ENCODE data around the gene TMC1. TPM values are rescaled to one million over a fixed set of nuclear protein-coding genes. Genes with fewer than 3 reads are reported as not detected.
A peak's percentile ranks its signal among the peaks of the same experiment; 100 is the strongest.

Gene TMC1
- total and polyA plus RNA-seq, 2 of the 13 experiments (the other 11 are each of a cell fraction or from before 2014, with no cell fraction given) = 0.02 to 0.03 TPM

DNA sequence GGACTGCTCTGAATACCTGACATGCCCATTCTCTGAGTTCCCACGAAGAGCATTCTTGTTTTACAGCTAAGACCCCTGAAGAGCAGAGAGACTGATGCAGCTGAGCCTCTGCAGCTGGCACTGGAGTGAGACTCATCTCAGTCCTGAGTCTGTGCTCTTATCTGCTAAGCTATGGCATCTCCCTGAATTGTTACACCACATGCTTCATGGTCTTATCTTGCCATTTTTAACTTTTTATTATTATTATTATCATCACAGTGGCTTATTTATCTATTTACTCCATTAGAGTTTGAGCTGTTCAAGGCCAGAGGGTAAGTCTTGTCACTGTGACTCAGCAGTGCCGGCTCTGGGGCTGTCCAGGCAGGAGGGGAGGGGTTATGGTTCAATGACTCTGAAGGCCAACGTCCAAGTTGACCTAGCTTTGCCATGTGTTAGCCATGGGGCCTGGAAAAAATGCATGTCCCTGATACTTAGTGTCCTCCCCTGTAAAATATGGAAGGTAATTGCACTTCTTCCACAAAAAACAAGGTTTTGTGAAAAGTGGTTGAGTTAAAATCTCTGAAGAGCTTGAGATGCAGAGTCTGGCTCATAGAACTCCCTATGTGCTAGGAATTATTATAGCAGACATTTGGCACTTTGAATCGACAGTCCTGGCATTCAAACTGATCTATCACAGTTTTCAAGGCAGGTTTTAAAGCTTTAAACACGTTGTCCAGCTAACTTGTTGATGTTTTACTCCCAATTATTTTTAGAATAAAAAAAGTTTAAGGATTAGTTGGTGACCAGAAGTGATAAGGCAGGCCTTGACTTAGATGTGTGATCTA is 336.9 kb downstream of the TMC1 start (continued):
- TF ChIP-seq GZF1 (CRISPR knock-in tag; IDR thresholded peaks at IDR 0.05) (no peak), MAFK (conservative IDR thresholded peaks at IDR 0.05 in 1 of 2, IDR thresholded peaks at IDR 0.05 in 1 of 2; ENCODE audit: low read length in 2 of 2) (peak; percentile 66 to 88), ZNF891 (CRISPR knock-in tag; IDR thresholded peaks at IDR 0.05) (no peak), ZFP36L2 (CRISPR knock-in tag; IDR thresholded peaks at IDR 0.05) (no peak), ARID4A (CRISPR knock-in tag; IDR thresholded peaks at IDR 0.05; ENCODE audit: borderline replicate concordance) (peak; percentile 56; the same call in 1 of the 2 replicates), SCMH1 (CRISPR knock-in tag; IDR thresholded peaks at IDR 0.05; ENCODE audit: borderline replicate concordance) (no peak), NR0B2 (CRISPR knock-in tag; IDR thresholded peaks at IDR 0.05) (no peak), NFKB2 (CRISPR knock-in tag; IDR thresholded peaks at IDR 0.05; ENCODE audit: borderline replicate concordance) (no peak), BHLHE40 (IDR thresholded peaks at IDR 0.05; ENCODE audit: low read length) (no peak), PRMT3 (CRISPR knock-in tag; IDR thresholded peaks at IDR 0.05; ENCODE audit: borderline replicate concordance, low read depth) (no peak), MXD1 (CRISPR knock-in tag; IDR thresholded peaks at IDR 0.05) (no peak), RFX3 (CRISPR knock-in tag; IDR thresholded peaks at IDR 0.05) (no peak), ZMYM2 (CRISPR knock-in tag; IDR thresholded peaks at IDR 0.05) (peak; percentile 91), ARNT2 (CRISPR knock-in tag; IDR thresholded peaks at IDR 0.05; ENCODE audit: low read depth) (no peak), TCF12 (IDR thresholded peaks at IDR 0.05) (no peak), TCF12 (CRISPR knock-in tag; IDR thresholded peaks at IDR 0.05) (no peak), POLR2AphosphoS2 (IDR thresholded peaks at IDR 0.05; ENCODE audit: low read depth, low read length) (no peak), ZNF781 (CRISPR knock-in tag; IDR thresholded peaks at IDR 0.05; ENCODE audit: borderline replicate concordance, not compliant biosample characterization) (no peak)
- TF ChIP-seq, protein P1, sequence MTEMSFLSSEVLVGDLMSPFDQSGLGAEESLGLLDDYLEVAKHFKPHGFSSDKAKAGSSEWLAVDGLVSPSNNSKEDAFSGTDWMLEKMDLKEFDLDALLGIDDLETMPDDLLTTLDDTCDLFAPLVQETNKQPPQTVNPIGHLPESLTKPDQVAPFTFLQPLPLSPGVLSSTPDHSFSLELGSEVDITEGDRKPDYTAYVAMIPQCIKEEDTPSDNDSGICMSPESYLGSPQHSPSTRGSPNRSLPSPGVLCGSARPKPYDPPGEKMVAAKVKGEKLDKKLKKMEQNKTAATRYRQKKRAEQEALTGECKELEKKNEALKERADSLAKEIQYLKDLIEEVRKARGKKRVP (CRISPR knock-in tag; IDR thresholded peaks at IDR 0.05) = peak in 1 of 2 experiments; percentile 41; a peak in 1 of 4 replicates
- TF ChIP-seq, protein P2, sequence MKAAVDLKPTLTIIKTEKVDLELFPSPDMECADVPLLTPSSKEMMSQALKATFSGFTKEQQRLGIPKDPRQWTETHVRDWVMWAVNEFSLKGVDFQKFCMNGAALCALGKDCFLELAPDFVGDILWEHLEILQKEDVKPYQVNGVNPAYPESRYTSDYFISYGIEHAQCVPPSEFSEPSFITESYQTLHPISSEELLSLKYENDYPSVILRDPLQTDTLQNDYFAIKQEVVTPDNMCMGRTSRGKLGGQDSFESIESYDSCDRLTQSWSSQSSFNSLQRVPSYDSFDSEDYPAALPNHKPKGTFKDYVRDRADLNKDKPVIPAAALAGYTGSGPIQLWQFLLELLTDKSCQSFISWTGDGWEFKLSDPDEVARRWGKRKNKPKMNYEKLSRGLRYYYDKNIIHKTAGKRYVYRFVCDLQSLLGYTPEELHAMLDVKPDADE (CRISPR knock-in tag; IDR thresholded peaks at IDR 0.05) = no peak
- TF ChIP-seq, protein P3, sequence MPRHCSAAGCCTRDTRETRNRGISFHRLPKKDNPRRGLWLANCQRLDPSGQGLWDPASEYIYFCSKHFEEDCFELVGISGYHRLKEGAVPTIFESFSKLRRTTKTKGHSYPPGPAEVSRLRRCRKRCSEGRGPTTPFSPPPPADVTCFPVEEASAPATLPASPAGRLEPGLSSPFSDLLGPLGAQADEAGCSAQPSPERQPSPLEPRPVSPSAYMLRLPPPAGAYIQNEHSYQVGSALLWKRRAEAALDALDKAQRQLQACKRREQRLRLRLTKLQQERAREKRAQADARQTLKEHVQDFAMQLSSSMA (CRISPR knock-in tag; IDR thresholded peaks at IDR 0.05) = no peak

All from HepG2 (cell line).